A673 (cell line): ENCODE data around the gene SCAP. TPM values are rescaled to one million over a fixed set of nuclear protein-coding genes. Genes with fewer than 3 reads are reported as not detected.

Source experiments
- BruUV-seq: library from RNA; stranded (reverse); fragments of 400-500 nt; replicated peaks from 2 replicates; lab custom pipeline; 2021; lab: Mats Ljungman, UMichigan
- CTCF ChIA-PET: fragments of 300-600 bp; sonication (Branson Sonifier 250); formaldehyde crosslinking; loops from one replicate; lab custom pipeline; 2022; ENCODE audit warnings: antibody characterized with exemption; lab: Charles Lee
- POLR2A ChIA-PET: fragments of 300-600 bp; sonication (Branson Sonifier 250); formaldehyde crosslinking; loops from one replicate; lab custom pipeline; 2022; ENCODE audit warnings: antibody characterized with exemption; ENCODE audit not compliant: low non-redundant PET; lab: Charles Lee
- DNase-seq: peaks from one replicate; pipeline ENCODE4 v3.0.0-alpha.2; 2015; ENCODE audit warnings: low spot score
- H3K27ac ChIP-seq: fragments of 200-600 bp; sonication (generic); 2 replicates; pipeline ENCODE4 v1.5.1; 2016; ENCODE audit warnings: mixed run types, low read depth, mild to moderate bottlenecking, mixed read lengths, antibody characterized with exemption, low read length; ENCODE audit not compliant: poor library complexity, severe bottlenecking
- H3K27me3 ChIP-seq: fragments of 200-600 bp; sonication (generic); replicated peaks from 2 replicates; pipeline ENCODE4 v1.6.1; 2017; ENCODE audit warnings: mixed run types, low read depth, mild to moderate bottlenecking, mixed read lengths, antibody characterized with exemption, low read length; ENCODE audit not compliant: insufficient read depth, poor library complexity
- H3K36me3 ChIP-seq: fragments of 200-600 bp; sonication (generic); 2 replicates; pipeline ENCODE4 v1.6.1; 2016; ENCODE audit warnings: mixed run types, mild to moderate bottlenecking, mixed read lengths, antibody characterized with exemption, low read length; ENCODE audit not compliant: insufficient read depth, poor library complexity, severe bottlenecking
- H3K4me1 ChIP-seq: fragments of 200-600 bp; sonication (generic); 2 replicates; pipeline ENCODE4 v1.6.1; 2017; ENCODE audit warnings: mixed run types, mild to moderate bottlenecking, mixed read lengths, antibody characterized with exemption, low read length; ENCODE audit not compliant: insufficient read depth, poor library complexity, severe bottlenecking
- H3K4me3 ChIP-seq: fragments of 200-600 bp; sonication (generic); 2 replicates; pipeline ENCODE4 v1.5.1; 2016; ENCODE audit warnings: low read depth, mixed run types, mild to moderate bottlenecking, mixed read lengths, low read length; ENCODE audit not compliant: poor library complexity, severe bottlenecking
- H3K9me3 ChIP-seq: fragments of 200-600 bp; sonication (generic); 2 replicates; pipeline ENCODE4 v1.6.1; 2016; ENCODE audit warnings: mixed run types, low read depth, mild to moderate bottlenecking, mixed read lengths, antibody characterized with exemption, low read length; ENCODE audit not compliant: poor library complexity, severe bottlenecking
- CTCF ChIP-seq: fragments of 300-800, 200-600 bp; sonication (generic); conservative IDR thresholded peaks from 2 replicates; pipeline ENCODE4 v1.5.1; 2017; ENCODE audit warnings: low read depth, mild to moderate bottlenecking, antibody characterized with exemption, low read length, moderate library complexity, mixed read lengths
- EZH2 ChIP-seq: fragments of 200-600 bp; sonication (generic); IDR thresholded peaks from 2 replicates; pipeline ENCODE4 v1.6.1; 2017; ENCODE audit warnings: borderline replicate concordance, low read depth, mild to moderate bottlenecking, mixed read lengths, antibody characterized with exemption, low read length; ENCODE audit not compliant: poor library complexity, severe bottlenecking
- intact Hi-C: fragments of 100-400 bp; cut with micrococcal nuclease; formaldehyde crosslinking; loops from one replicate; pipeline ENCODE4 v1.10.0; 2022; ENCODE audit not compliant: unreplicated experiment
- total RNA-seq: library from RNA; stranded (reverse); gene quantifications from 2 replicates; pipeline ENCODE4 v1.2.3, GENCODE V29; 2021

The SCAP gene
- total RNA-seq, 1 experiment from 2014 or later = 43.4 TPM

GRCh38 chr3:47414666-47415587 lies 60.8 kb downstream of the SCAP start:
- no TSS peak for BruUV-seq
- Histone ChIP-seq H3K36me3 (peaks cover 5% of the 10 kb centered on the region), H3K9me3 (no peaks in the 10 kb centered on the region), H3K27ac (no peak overlapping the region), H3K27me3 (no peaks in the 10 kb centered on the region), H3K4me3 (no peak overlapping the region), H3K4me1 (no peaks in the 10 kb centered on the region)
- ChIA-PET CTCF (no interaction called here), POLR2A (no interaction called here)
- TF ChIP-seq CTCF (no peak), EZH2 (no peak)
- intact Hi-C loops = no loop called here
- no peak for DNase-seq

GRCh38 chr3:47414161-47414564 lies 61.6 kb downstream of the SCAP start:
- Histone ChIP-seq H3K4me3 (no peak overlapping the region), H3K27ac (no peak overlapping the region), H3K36me3 (peaks cover 5% of the 10 kb centered on the region), H3K27me3 (no peaks in the 10 kb centered on the region), H3K4me1 (no peaks in the 10 kb centered on the region), H3K9me3 (no peaks in the 10 kb centered on the region)
- intact Hi-C loops = no loop called here
- ChIA-PET POLR2A (no interaction called here), CTCF (no interaction called here)
- BruUV-seq = no TSS peak
- TF ChIP-seq CTCF (no peak), EZH2 (no peak)
- no peak for DNase-seq

GRCh38 chr3:47413751-47414150 lies 62.0 kb downstream of the SCAP start:
- H3K27ac ChIP-seq = no peak overlapping the region
- no peaks in the 10 kb centered on the region for H3K4me1 ChIP-seq
- CTCF ChIA-PET = no interaction called here
- TF ChIP-seq CTCF (no peak), EZH2 (no peak)
- no peaks in the 10 kb centered on the region for H3K27me3 ChIP-seq
- no peak for DNase-seq
- H3K4me3 ChIP-seq = no peak overlapping the region
- no TSS peak for BruUV-seq
- intact Hi-C loops = no loop called here
- peaks cover 5% of the 10 kb centered on the region for H3K36me3 ChIP-seq
- POLR2A ChIA-PET = no interaction called here
- no peaks in the 10 kb centered on the region for H3K9me3 ChIP-seq
